Measurements from ENCODE around the gene LIPH.

DNA sequence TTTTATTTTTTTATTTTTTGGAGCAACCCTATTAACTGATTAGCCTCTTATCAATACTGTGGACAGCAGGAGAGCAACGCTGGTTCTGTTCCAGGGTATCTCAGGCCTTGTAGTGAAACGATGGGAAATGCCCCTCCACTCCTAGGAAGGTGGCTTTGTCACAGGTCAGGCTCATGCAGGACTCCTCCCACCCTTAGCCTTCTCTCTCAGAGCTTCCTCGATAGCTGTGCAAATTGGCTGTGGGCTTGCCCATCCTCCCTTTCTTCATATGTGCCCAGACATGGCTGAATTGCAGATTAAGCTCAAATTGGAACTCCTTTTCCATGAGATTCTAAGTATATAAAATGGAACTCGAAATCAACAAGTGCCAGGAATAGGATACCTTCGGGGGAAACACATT lies 92.1 kb downstream of the LIPH start:
- TF ChIP-seq, protein P1, sequence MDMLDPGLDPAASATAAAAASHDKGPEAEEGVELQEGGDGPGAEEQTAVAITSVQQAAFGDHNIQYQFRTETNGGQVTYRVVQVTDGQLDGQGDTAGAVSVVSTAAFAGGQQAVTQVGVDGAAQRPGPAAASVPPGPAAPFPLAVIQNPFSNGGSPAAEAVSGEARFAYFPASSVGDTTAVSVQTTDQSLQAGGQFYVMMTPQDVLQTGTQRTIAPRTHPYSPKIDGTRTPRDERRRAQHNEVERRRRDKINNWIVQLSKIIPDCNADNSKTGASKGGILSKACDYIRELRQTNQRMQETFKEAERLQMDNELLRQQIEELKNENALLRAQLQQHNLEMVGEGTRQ (IDR thresholded peaks at IDR 0.05; ENCODE audit: low read length): no peak
- TF ChIP-seq TAF1 (IDR thresholded peaks at IDR 0.05; ENCODE audit: low read depth, low read length) (no peak), RXRA (IDR thresholded peaks at IDR 0.05; ENCODE audit: insufficient read depth, low read depth, low read length) (no peak), CTBP2 (IDR thresholded peaks at IDR 0.05; ENCODE audit: borderline replicate concordance, insufficient read depth, insufficient read length, low read length) (no peak), POU5F1 (IDR thresholded peaks at IDR 0.05; ENCODE audit: low read depth, low read length) (no peak), HDAC2 (IDR thresholded peaks at IDR 0.05; ENCODE audit: borderline replicate concordance in 1 of 2, low read depth in 2 of 2, low read length in 2 of 2) (no peak), KDM1A (IDR thresholded peaks at IDR 0.05; ENCODE audit: borderline replicate concordance, low read length) (no peak), POLR2AphosphoS5 (IDR thresholded peaks at IDR 0.05; ENCODE audit: low read depth, low read length) (no peak), RAD21 (IDR thresholded peaks at IDR 0.05 in 1 of 2, conservative IDR thresholded peaks at IDR 0.05 in 1 of 2; ENCODE audit: low read depth in 2 of 2, low read length in 2 of 2) (no peak)
- TF ChIP-seq, protein P2, sequence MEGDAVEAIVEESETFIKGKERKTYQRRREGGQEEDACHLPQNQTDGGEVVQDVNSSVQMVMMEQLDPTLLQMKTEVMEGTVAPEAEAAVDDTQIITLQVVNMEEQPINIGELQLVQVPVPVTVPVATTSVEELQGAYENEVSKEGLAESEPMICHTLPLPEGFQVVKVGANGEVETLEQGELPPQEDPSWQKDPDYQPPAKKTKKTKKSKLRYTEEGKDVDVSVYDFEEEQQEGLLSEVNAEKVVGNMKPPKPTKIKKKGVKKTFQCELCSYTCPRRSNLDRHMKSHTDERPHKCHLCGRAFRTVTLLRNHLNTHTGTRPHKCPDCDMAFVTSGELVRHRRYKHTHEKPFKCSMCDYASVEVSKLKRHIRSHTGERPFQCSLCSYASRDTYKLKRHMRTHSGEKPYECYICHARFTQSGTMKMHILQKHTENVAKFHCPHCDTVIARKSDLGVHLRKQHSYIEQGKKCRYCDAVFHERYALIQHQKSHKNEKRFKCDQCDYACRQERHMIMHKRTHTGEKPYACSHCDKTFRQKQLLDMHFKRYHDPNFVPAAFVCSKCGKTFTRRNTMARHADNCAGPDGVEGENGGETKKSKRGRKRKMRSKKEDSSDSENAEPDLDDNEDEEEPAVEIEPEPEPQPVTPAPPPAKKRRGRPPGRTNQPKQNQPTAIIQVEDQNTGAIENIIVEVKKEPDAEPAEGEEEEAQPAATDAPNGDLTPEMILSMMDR (IDR thresholded peaks at IDR 0.05; ENCODE audit: control extremely low read depth in 1 of 3, insufficient read depth in 1 of 3, low read depth in 1 of 3, low read length in 3 of 3): no peak
- TF ChIP-seq, protein P3, sequence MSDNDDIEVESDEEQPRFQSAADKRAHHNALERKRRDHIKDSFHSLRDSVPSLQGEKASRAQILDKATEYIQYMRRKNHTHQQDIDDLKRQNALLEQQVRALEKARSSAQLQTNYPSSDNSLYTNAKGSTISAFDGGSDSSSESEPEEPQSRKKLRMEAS (IDR thresholded peaks at IDR 0.05): no peak
- TF ChIP-seq, protein P4, sequence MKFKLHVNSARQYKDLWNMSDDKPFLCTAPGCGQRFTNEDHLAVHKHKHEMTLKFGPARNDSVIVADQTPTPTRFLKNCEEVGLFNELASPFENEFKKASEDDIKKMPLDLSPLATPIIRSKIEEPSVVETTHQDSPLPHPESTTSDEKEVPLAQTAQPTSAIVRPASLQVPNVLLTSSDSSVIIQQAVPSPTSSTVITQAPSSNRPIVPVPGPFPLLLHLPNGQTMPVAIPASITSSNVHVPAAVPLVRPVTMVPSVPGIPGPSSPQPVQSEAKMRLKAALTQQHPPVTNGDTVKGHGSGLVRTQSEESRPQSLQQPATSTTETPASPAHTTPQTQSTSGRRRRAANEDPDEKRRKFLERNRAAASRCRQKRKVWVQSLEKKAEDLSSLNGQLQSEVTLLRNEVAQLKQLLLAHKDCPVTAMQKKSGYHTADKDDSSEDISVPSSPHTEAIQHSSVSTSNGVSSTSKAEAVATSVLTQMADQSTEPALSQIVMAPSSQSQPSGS (IDR thresholded peaks at IDR 0.05; ENCODE audit: low read length): no peak

All from H1 (cell line).